NT2/D1 (cell line): ENCODE data around the gene MS4A2.

Experiments used
- SUZ12 ChIP-seq: IDR thresholded peaks from 2 replicates; pipeline ENCODE4 v1.6.1; 2011; ENCODE audit not compliant: insufficient read length, insufficient read depth; ENCODE audit errors: extremely low read depth
- YY1 ChIP-seq: IDR thresholded peaks from 2 replicates; pipeline ENCODE4 v1.6.1; 2011; ENCODE audit not compliant: insufficient read length, insufficient read depth
- ZNF274 ChIP-seq: IDR thresholded peaks from 2 replicates; pipeline ENCODE4 v1.6.1; 2011; ENCODE audit warnings: mild to moderate bottlenecking, low read depth, low read length

DNA sequence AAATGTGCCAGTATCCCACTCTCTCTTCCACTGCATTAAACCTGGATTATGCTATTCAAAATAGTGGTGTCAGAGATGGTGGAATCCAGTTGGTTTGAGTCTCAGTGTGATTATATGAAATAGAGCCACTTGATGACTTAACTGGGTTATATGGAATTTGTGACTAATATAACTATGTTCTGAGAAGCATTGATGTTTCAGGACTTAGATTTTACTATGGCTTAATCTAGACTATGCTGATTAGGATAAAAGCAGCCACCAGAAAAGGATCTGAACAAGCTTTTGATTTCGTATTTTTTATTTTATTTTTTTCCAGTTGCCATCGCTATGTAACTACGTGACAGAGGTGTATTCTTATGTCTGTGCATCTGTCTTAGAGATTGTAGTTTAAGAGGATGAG is 55.3 kb downstream of the MS4A2 start:
- TF ChIP-seq ZNF274 (no peak), SUZ12 (no peak), YY1 (no peak)
